Measurements from ENCODE around the gene PDK2. TPM values are rescaled to one million over a fixed set of nuclear protein-coding genes. Genes with fewer than 3 reads are reported as not detected.

PDK2 gene
- total RNA-seq, 1 experiment from 2014 or later = 20.4 TPM

GRCh38 chr17:50120475-50121253, 25.5 kb downstream of the PDK2 start:
- Histone ChIP-seq H3K27ac (ENCODE audit: low read depth, low read length, poor library complexity, severe bottlenecking) (no peak overlapping the region), H3K4me3 (ENCODE audit: low read depth, low read length, poor library complexity, severe bottlenecking) (no peak overlapping the region), H3K9me3 (ENCODE audit: low read depth, low read length, poor library complexity, severe bottlenecking) (no peaks in the 10 kb centered on the region), H3K4me1 (ENCODE audit: insufficient read depth, low read length, poor library complexity, severe bottlenecking) (peaks cover 42% of the 10 kb centered on the region), H3K36me3 (ENCODE audit: insufficient read depth, low read length, poor library complexity, severe bottlenecking) (no peaks in the 10 kb centered on the region), H3K27me3 (replicated peaks; ENCODE audit: insufficient read depth, low read depth, low read length, poor library complexity) (no peaks in the 10 kb centered on the region)
- TF ChIP-seq EZH2 (IDR thresholded peaks at IDR 0.05; ENCODE audit: borderline replicate concordance, low read depth, low read length, poor library complexity, severe bottlenecking) = no peak
- TF ChIP-seq CTCF (conservative IDR thresholded peaks at IDR 0.05; ENCODE audit: low read depth, low read length) = no peak
- ChIA-PET POLR2A (ENCODE audit: low non-redundant PET) (no interaction called here), CTCF (no interaction called here)
- no peak for DNase-seq (ENCODE audit: low spot score)
- intact Hi-C loops (cut with micrococcal nuclease; ENCODE audit: unreplicated experiment) = no loop called here
- BruUV-seq (replicated peaks) = no TSS peak

GRCh38 chr17:50122945-50123344, 27.8 kb downstream of the PDK2 start:
- ChIA-PET POLR2A (ENCODE audit: low non-redundant PET) (no interaction called here), CTCF (interaction anchor here (0.6 to 2.1 kb wide), 4 partner anchors 8 to 55 kb away, joined by 3 to 9 read pairs (median 6); no protein-coding TSS in a partner anchor)
- Histone ChIP-seq H3K4me3 (ENCODE audit: low read depth, low read length, poor library complexity, severe bottlenecking) (no peak overlapping the region), H3K27ac (ENCODE audit: low read depth, low read length, poor library complexity, severe bottlenecking) (peak overlapping the region; percentile 90), H3K36me3 (ENCODE audit: insufficient read depth, low read length, poor library complexity, severe bottlenecking) (no peaks in the 10 kb centered on the region), H3K9me3 (ENCODE audit: low read depth, low read length, poor library complexity, severe bottlenecking) (no peaks in the 10 kb centered on the region), H3K27me3 (replicated peaks; ENCODE audit: insufficient read depth, low read depth, low read length, poor library complexity) (no peaks in the 10 kb centered on the region), H3K4me1 (ENCODE audit: insufficient read depth, low read length, poor library complexity, severe bottlenecking) (peaks cover 47% of the 10 kb centered on the region)
- no TSS peak for BruUV-seq (replicated peaks)
- intact Hi-C loops (cut with micrococcal nuclease; ENCODE audit: unreplicated experiment) = no loop called here
- TF ChIP-seq EZH2 (IDR thresholded peaks at IDR 0.05; ENCODE audit: borderline replicate concordance, low read depth, low read length, poor library complexity, severe bottlenecking) (no peak), CTCF (conservative IDR thresholded peaks at IDR 0.05; ENCODE audit: low read depth, low read length) (no peak)
- DNase-seq (ENCODE audit: low spot score) = peak; percentile 81

- POLR2A ChIA-PET (ENCODE audit: low non-redundant PET) = no interaction called here
- H3K27me3 ChIP-seq (replicated peaks; ENCODE audit: insufficient read depth, low read depth, low read length, poor library complexity) = no peaks in the 10 kb centered on the region
- H3K4me3 ChIP-seq (ENCODE audit: low read depth, low read length, poor library complexity, severe bottlenecking) = peak overlapping the region; percentile 24
- no peaks in the 10 kb centered on the region for H3K9me3 ChIP-seq (ENCODE audit: low read depth, low read length, poor library complexity, severe bottlenecking)
- peak overlapping the region; percentile 90 for H3K27ac ChIP-seq (ENCODE audit: low read depth, low read length, poor library complexity, severe bottlenecking)
- no peaks in the 10 kb centered on the region for H3K36me3 ChIP-seq (ENCODE audit: insufficient read depth, low read length, poor library complexity, severe bottlenecking)
- intact Hi-C loops (cut with micrococcal nuclease; ENCODE audit: unreplicated experiment) = no loop called here
- peak; percentile 93 for DNase-seq (ENCODE audit: low spot score)
- BruUV-seq (replicated peaks) = no TSS peak
- CTCF ChIA-PET = interaction anchor here (0.6 to 2.1 kb wide), 4 partner anchors 9 to 54 kb away, joined by 3 to 9 read pairs (median 6); no protein-coding TSS in a partner anchor
- TF ChIP-seq CTCF (conservative IDR thresholded peaks at IDR 0.05; ENCODE audit: low read depth, low read length) (no peak), EZH2 (IDR thresholded peaks at IDR 0.05; ENCODE audit: borderline replicate concordance, low read depth, low read length, poor library complexity, severe bottlenecking) (no peak)
- H3K4me1 ChIP-seq (ENCODE audit: insufficient read depth, low read length, poor library complexity, severe bottlenecking) = peaks cover 55% of the 10 kb centered on the region
Observed at GRCh38 chr17:50123649-50124349, 28.6 kb downstream of the PDK2 start.

Measured in A673 (cell line).